Spinal cord (tissue), 10 donors: Measurements from ENCODE around the gene RAB6D. TPM values are rescaled to one million over a fixed set of nuclear protein-coding genes. Genes with fewer than 3 reads are reported as not detected.
A peak's percentile ranks its signal among the peaks of the same experiment; 100 is the strongest.
"Not testable (repeated sequence)": the region's sequence is repeated elsewhere in the genome, so short reads cannot be mapped to it uniquely, and the experiment has no call there.

ENCODE experiments used
- DNase-seq, 6 donors: peaks; one replicate each; pipeline versions ENCODE4 v3.0.0 to v3.0.0-alpha.2; 2013 to 2015; ENCODE audit warnings: low spot score in 6 of 6, low read depth in 4 of 6
- H3K27ac ChIP-seq: one replicate; pipeline ENCODE4 v1.5.1; 2013; ENCODE audit warnings: low read depth, low read length, control low read depth
- H3K27me3 ChIP-seq: one replicate; pipeline ENCODE4 v1.6.1; 2013; ENCODE audit warnings: low read length; ENCODE audit not compliant: control insufficient read depth, insufficient read depth
- H3K36me3 ChIP-seq: one replicate; pipeline ENCODE4 v1.6.1; 2013; ENCODE audit warnings: low read length; ENCODE audit not compliant: control insufficient read depth, insufficient read depth
- H3K4me1 ChIP-seq: one replicate; pipeline ENCODE4 v1.6.1; 2013; ENCODE audit warnings: low read length; ENCODE audit not compliant: control insufficient read depth, insufficient read depth
- H3K4me3 ChIP-seq: one replicate; pipeline ENCODE4 v1.5.1; 2013; ENCODE audit warnings: low read depth, low read length, control low read depth
- H3K9me3 ChIP-seq: one replicate; pipeline ENCODE4 v1.6.1; 2013; ENCODE audit warnings: low read length; ENCODE audit not compliant: control insufficient read depth, insufficient read depth
- WGBS: methylation state at CpG from one replicate; pipeline ENCODE4 v1.1.5; 2013; ENCODE audit warnings: missing lambda C conversion rate; ENCODE audit not compliant: insufficient coverage; 5-methylcytosine and 5-hydroxymethylcytosine counted together
- polyA plus RNA-seq, 2 donors: library from polyadenylated mRNA; unstranded; fragments of 120-200 nt; gene quantifications; one replicate each; pipeline ENCODE4 v1.2.1, GENCODE V29; 2013; ENCODE audit not compliant: insufficient read length in 2 of 2
- total RNA-seq, 2 donors: library from RNA; depleted of rRNA in 1 of 2; stranded (reverse); fragments of 120-200 nt in 1 of 2; fragments of >200 nt in 1 of 2; gene quantifications; one replicate each; pipeline versions ENCODE4 v1.2.3 to v1.2.4, GENCODE V29; 2013 to 2014
- donor health status: healthy.

Gene RAB6D
- total and polyA plus RNA-seq, 4 donors: 0.88 to 9.0 (median 5.3) TPM

GRCh38 chr2:131335319-131335718, 28.6 kb downstream of the RAB6D start:
- H3K27me3 ChIP-seq, H3K4me3 ChIP-seq, H3K9me3 ChIP-seq, H3K4me1 ChIP-seq, H3K36me3 ChIP-seq, H3K27ac ChIP-seq: not testable (repeated sequence)
- peak; percentile 10 to 92 (median 33) for DNase-seq
- WGBS: 37% methylated on average over 3 of the region's 6 CpGs

DNA sequence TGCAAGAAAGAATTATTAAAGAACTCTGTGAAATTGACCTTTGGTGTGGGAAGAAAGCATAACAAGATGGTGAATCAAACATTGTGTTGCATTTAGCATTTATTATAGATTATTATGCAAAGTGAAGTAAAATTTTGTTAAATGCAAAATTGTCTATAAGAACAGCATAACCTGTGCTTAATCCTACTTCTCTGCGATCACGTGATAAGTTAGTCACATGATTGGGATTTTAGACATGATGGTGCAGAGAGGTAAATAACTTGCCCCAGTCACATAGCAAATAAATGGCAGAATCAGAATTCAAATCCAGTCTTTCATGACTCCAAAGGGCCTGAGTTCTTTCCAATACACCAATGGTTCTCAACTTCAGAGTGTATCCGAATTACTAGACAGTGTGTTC, 31.3 kb downstream of the RAB6D start:
- DNase-seq, H3K36me3 ChIP-seq, H3K27ac ChIP-seq, H3K4me3 ChIP-seq, H3K27me3 ChIP-seq, H3K9me3 ChIP-seq, H3K4me1 ChIP-seq: not testable (repeated sequence)
- 100% methylated on average over 1 of the region's 3 CpGs for WGBS

DNA sequence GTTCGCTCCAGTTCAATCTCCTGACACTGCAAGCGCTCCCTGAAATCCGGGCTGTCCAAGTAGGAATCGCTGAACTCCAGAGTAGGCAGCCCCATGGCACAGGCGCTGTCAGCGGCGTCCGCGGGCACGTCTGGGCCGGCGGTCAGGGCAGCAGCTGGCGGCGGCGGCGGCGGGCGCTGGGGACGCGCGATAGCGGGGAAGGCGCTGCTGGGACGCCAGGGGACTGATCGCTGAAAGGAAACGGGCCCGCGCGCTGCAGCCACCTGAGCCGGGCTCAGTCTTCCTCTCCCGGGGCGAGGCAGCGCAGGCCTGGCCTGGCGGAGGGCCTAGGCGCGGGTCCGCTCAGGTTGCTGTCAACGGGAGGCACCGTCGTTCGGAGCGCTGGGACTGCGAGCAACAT, 33.0 kb downstream of the RAB6D start:
- H3K36me3 ChIP-seq, H3K4me1 ChIP-seq, H3K27ac ChIP-seq, H3K9me3 ChIP-seq, H3K4me3 ChIP-seq, H3K27me3 ChIP-seq: not testable (repeated sequence)
- peak in 3 of 6 donors; percentile 2 to 59 (median 31) for DNase-seq
- WGBS: under 1% methylated on average over 22 of the region's 43 CpGs

- no peak overlapping the region for H3K27ac ChIP-seq
- H3K27me3 ChIP-seq: no peaks in the 10 kb centered on the region
- no peak for DNase-seq
- no peak overlapping the region for H3K4me3 ChIP-seq
- H3K9me3 ChIP-seq: peaks cover 3% of the 10 kb centered on the region
- no peaks in the 10 kb centered on the region for H3K4me1 ChIP-seq
- no CpG with 5 or more reads among the region's 6 CpGs for WGBS
- no peaks in the 10 kb centered on the region for H3K36me3 ChIP-seq
Measured at GRCh38 chr2:131322209-131322608, 41.8 kb downstream of the RAB6D start.

DNA sequence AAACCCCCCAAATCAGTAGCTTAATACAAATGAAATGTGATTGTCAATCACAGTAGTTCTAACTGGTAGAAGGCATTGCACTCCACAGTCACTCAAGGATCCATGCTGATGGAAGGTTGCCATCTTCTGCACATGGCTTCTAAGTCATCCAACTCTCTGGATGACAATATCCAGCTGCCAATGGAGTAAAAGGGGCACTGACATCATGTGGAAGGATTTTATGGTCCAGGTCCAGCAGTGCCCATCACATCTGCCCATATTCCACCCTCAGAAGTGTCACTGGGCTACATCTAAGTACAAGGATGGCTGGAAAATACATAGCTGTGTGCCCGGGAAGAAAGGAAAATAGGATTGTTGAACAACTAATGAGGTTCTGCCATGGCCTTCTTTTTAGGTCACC, 42.6 kb downstream of the RAB6D start:
- H3K27me3 ChIP-seq, DNase-seq, H3K4me1 ChIP-seq, H3K9me3 ChIP-seq, H3K27ac ChIP-seq, H3K4me3 ChIP-seq, H3K36me3 ChIP-seq: not testable (repeated sequence)
- WGBS: no CpG with 5 or more reads among the region's 1 CpG

GRCh38 chr2:131311001-131311400, 53.0 kb downstream of the RAB6D start:
- H3K4me1 ChIP-seq, H3K27me3 ChIP-seq, H3K4me3 ChIP-seq, H3K27ac ChIP-seq, H3K36me3 ChIP-seq, H3K9me3 ChIP-seq, DNase-seq: not testable (repeated sequence)
- no CpG with 5 or more reads among the region's 2 CpGs for WGBS

Other genes with a start within 250 kb of the RAB6D start
- under 1 TPM; 0.40 to 0.44 TPM for gene POTEE, start 154.6 kb downstream of the RAB6D start, total RNA-seq
- gene POTEE, start 154.6 kb downstream of the RAB6D start, polyA plus RNA-seq: under 1 TPM in 1 of 2 donors, not detected in 1; 0.38 TPM
- gene TUBA3D, start 112.0 kb upstream of the RAB6D start, total RNA-seq: under 1 TPM in 1 of 2 donors, not detected in 1; 0.20 TPM
- gene TUBA3D, start 112.0 kb upstream of the RAB6D start, polyA plus RNA-seq: 1 to 10 TPM in 1 of 2 donors, under 1 TPM in 1; 0.76 to 2.9 TPM
- gene MZT2A, start 128.2 kb upstream of the RAB6D start, total RNA-seq: 10 to 100 TPM; 31.6 to 76.7 TPM
- gene MZT2A, start 128.2 kb upstream of the RAB6D start, polyA plus RNA-seq: 100 to 1,000 TPM; 129 TPM
- 10 to 100 TPM in 1 of 2 donors, 1 to 10 TPM in 1; 7.0 to 20.7 TPM for gene CCDC74A, start 163.7 kb upstream of the RAB6D start, total RNA-seq
- gene CCDC74A, start 163.7 kb upstream of the RAB6D start, polyA plus RNA-seq: 10 to 100 TPM; 21.4 to 25.1 TPM